SH-SY5Y (cell line): ENCODE results near the gene CEMIP2.

Experiments used
- GATA2 ChIP-seq: IDR thresholded peaks from 2 replicates; pipeline ENCODE4 v1.6.1; 2011; ENCODE audit warnings: mild to moderate bottlenecking, low read depth, low read length
- GATA3 ChIP-seq: IDR thresholded peaks from 2 replicates; pipeline ENCODE4 v1.6.1; 2011; ENCODE audit warnings: low read depth, mild to moderate bottlenecking, low read length, moderate library complexity

- TF ChIP-seq GATA2 (no peak), GATA3 (no peak)
These were observed 41.6 kb downstream of the CEMIP2 start for GRCh38 chr9:71726723-71727122.
